HCT116 (cell line): ENCODE data around the gene VWA5B1. TPM values are rescaled to one million over a fixed set of nuclear protein-coding genes. Genes with fewer than 3 reads are reported as not detected.

Source experiments
- ATAC-seq: fragments of 200-7000 bp; cut with Tn5 transposase; 2 replicates; pipeline ENCODE4 v1.9.1; 2020; ENCODE audit warnings: mild to moderate bottlenecking, moderate library complexity
- BruUV-seq: library from RNA; stranded (reverse); fragments of 400-500 nt; replicated peaks from 2 replicates; lab custom pipeline; 2021; lab: Mats Ljungman, UMichigan
- CTCF ChIA-PET: fragments of 300-600 bp; sonication (Branson Sonifier 250); formaldehyde crosslinking; loops from one replicate; lab custom pipeline; 2021; ENCODE audit warnings: antibody characterized with exemption; lab: Charles Lee
- POLR2A ChIA-PET: fragments of 300-600, 350-600 bp; sonication (Branson Sonifier 250); formaldehyde crosslinking; loops from one replicate; lab custom pipeline; 2021; ENCODE audit warnings: antibody characterized with exemption; lab: Charles Lee
- RAD21 ChIA-PET, 2 experiments: fragments of 300-600 bp; sonication (Branson Sonifier 250); formaldehyde crosslinking; loops; one replicate each; lab custom pipeline; 2023; ENCODE audit warnings: low total read pairs in 2 of 2; ENCODE audit not compliant: uncharacterized antibody in 2 of 2, unreplicated experiment in 2 of 2, low non-redundant PET in 1 of 2; lab: Charles Lee
- DNase-seq: peaks from one replicate; pipeline ENCODE4 v3.0.0-alpha.2; 2010; ENCODE audit warnings: low read depth, low spot score
- H2AFZ ChIP-seq: fragments of 200-600 bp; shearing (Covaris generic), sonication (generic); 2 replicates; pipeline ENCODE4 v1.6.1; 2017; ENCODE audit warnings: low read depth, mixed run types, mixed read lengths, antibody characterized with exemption, low read length; ENCODE audit not compliant: poor library complexity, severe bottlenecking
- H3K27ac ChIP-seq: 2 replicates; pipeline ENCODE4 v1.5.1; 2012; ENCODE audit warnings: low read depth, low read length
- H3K27me3 ChIP-seq: fragments of 200-600 bp; sonication (generic); 2 replicates; pipeline ENCODE4 v1.6.1; 2016; ENCODE audit warnings: mixed run types, low read length, mixed read lengths; ENCODE audit not compliant: insufficient read depth
- H3K36me3 ChIP-seq, 2 experiments: fragments of 200-500 bp in 1 of 2; fragments of 200-600 bp in 1 of 2; sonication (Bioruptor generic) in 1 of 2; sonication (generic) in 1 of 2; 2 replicates each; pipeline versions ENCODE4 v1.5.1 to v1.6.1; 2014 to 2016; ENCODE audit warnings: low read length in 2 of 2, inconsistent platforms in 1 of 2, mixed read lengths in 1 of 2, mixed run types in 1 of 2; ENCODE audit not compliant: insufficient read depth in 2 of 2, control insufficient read depth in 1 of 2
- H3K4me1 ChIP-seq, 2 experiments: fragments of 200-600 bp in 1 of 2; sonication (generic) in 1 of 2; 2 replicates each; pipeline versions ENCODE4 v1.5.1 to v1.6.1; 2012 to 2017; ENCODE audit warnings: low read length in 2 of 2, inconsistent platforms in 1 of 2, mild to moderate bottlenecking in 1 of 2, mixed read lengths in 1 of 2, mixed run types in 1 of 2, moderate library complexity in 1 of 2; ENCODE audit not compliant: insufficient read depth in 2 of 2, control insufficient read depth in 1 of 2
- H3K4me2 ChIP-seq: fragments of 200-600 bp; sonication (generic); 2 replicates; pipeline ENCODE4 v1.6.1; 2017; ENCODE audit warnings: mixed run types, low read length, mixed read lengths
- H3K4me3 ChIP-seq, 2 experiments: fragments of 200-600 bp in 1 of 2; sonication (generic) in 1 of 2; replicated peaks in 1 of 2; 2 replicates each; pipeline ENCODE4 v1.5.1; 2011 to 2016; ENCODE audit warnings: low read length in 2 of 2, control low read depth in 1 of 2, low read depth in 1 of 2, mild to moderate bottlenecking in 1 of 2, mixed read lengths in 1 of 2, mixed run types in 1 of 2
- H3K79me2 ChIP-seq: fragments of 200-600 bp; sonication (generic); 2 replicates; pipeline ENCODE4 v1.6.1; 2017; ENCODE audit warnings: mild to moderate bottlenecking, mixed run types, low read length, moderate library complexity, mixed read lengths; ENCODE audit not compliant: insufficient read depth
- H3K9ac ChIP-seq: fragments of 200-600 bp; sonication (generic); 2 replicates; pipeline ENCODE4 v1.6.1; 2016; ENCODE audit warnings: low read length, mixed read lengths
- H3K9me2 ChIP-seq: fragments of 200-600 bp; sonication (generic), shearing (Covaris generic); 2 replicates; pipeline ENCODE4 v1.6.1; 2017; ENCODE audit warnings: mixed run types, mild to moderate bottlenecking, moderate library complexity; ENCODE audit not compliant: insufficient read depth
- H3K9me3 ChIP-seq, 2 experiments: fragments of 200-500 bp in 1 of 2; fragments of 200-600 bp in 1 of 2; sonication (Bioruptor generic) in 1 of 2; sonication (generic) in 1 of 2; 2 replicates each; pipeline ENCODE4 v1.6.1; 2014 to 2017; ENCODE audit warnings: low read length in 2 of 2, mixed read lengths in 2 of 2, inconsistent platforms in 1 of 2, low read depth in 1 of 2, mild to moderate bottlenecking in 1 of 2, mixed run types in 1 of 2, moderate library complexity in 1 of 2; ENCODE audit not compliant: control insufficient read depth in 1 of 2, insufficient read depth in 1 of 2
- H4K20me1 ChIP-seq: fragments of 200-600 bp; sonication (generic), shearing (Covaris generic); 2 replicates; pipeline ENCODE4 v1.6.1; 2017; ENCODE audit warnings: mixed run types, mild to moderate bottlenecking, moderate library complexity; ENCODE audit not compliant: insufficient read depth
- ATF3 ChIP-seq: IDR thresholded peaks from 2 replicates; pipeline ENCODE4 v1.6.1; 2012
- EGR1 ChIP-seq: IDR thresholded peaks from 2 replicates; pipeline ENCODE4 v1.6.1; 2012; ENCODE audit warnings: low read depth
- ELF1 ChIP-seq: IDR thresholded peaks from 2 replicates; pipeline ENCODE4 v1.6.1; 2012; ENCODE audit warnings: low read depth, borderline replicate concordance
- EZH2 ChIP-seq: fragments of 200-600 bp; sonication (generic); IDR thresholded peaks from 2 replicates; pipeline ENCODE4 v1.6.1; 2017; ENCODE audit warnings: antibody characterized with exemption, mixed run types
- EZH2phosphoT487 ChIP-seq: fragments of 200-600 bp; IDR thresholded peaks from 2 replicates; pipeline ENCODE4 v1.6.1; 2018; ENCODE audit warnings: antibody characterized with exemption, borderline replicate concordance
- FOSL1 ChIP-seq: IDR thresholded peaks from 2 replicates; pipeline ENCODE4 v1.6.1; 2012; ENCODE audit warnings: low read depth
- JUND ChIP-seq: IDR thresholded peaks from 2 replicates; pipeline ENCODE4 v1.6.1; 2012
- MAX ChIP-seq: IDR thresholded peaks from 2 replicates; pipeline ENCODE4 v1.6.1; 2012
- POLR2A ChIP-seq: IDR thresholded peaks from 2 replicates; pipeline ENCODE4 v1.7.0; 2011; ENCODE audit warnings: borderline replicate concordance; ENCODE audit not compliant: insufficient read depth, insufficient read length; ENCODE audit errors: extremely low read depth
- POLR2AphosphoS5 ChIP-seq: IDR thresholded peaks from 2 replicates; pipeline ENCODE4 v1.6.1; 2011; ENCODE audit warnings: mild to moderate bottlenecking, low read depth, low read length, moderate library complexity
- SIN3A ChIP-seq: IDR thresholded peaks from 2 replicates; pipeline ENCODE4 v1.6.1; 2012; ENCODE audit warnings: low read depth
- SP1 ChIP-seq: IDR thresholded peaks from 2 replicates; pipeline ENCODE4 v1.6.1; 2012; ENCODE audit warnings: low read depth
- SRF ChIP-seq: IDR thresholded peaks from 2 replicates; pipeline ENCODE4 v1.6.1; 2012; ENCODE audit warnings: low read depth
- YY1 ChIP-seq: IDR thresholded peaks from 2 replicates; pipeline ENCODE4 v1.6.1; 2011; ENCODE audit warnings: low read length, low read depth, moderate library complexity, mild to moderate bottlenecking; ENCODE audit not compliant: insufficient replicate concordance; ENCODE audit errors: extremely low read depth
- ZBTB33 ChIP-seq: IDR thresholded peaks from 2 replicates; pipeline ENCODE4 v1.6.1; 2011; ENCODE audit warnings: mild to moderate bottlenecking, low read length, moderate library complexity; ENCODE audit not compliant: insufficient replicate concordance; ENCODE audit errors: extremely low read depth
- ZFX ChIP-seq: fragments of 450-650 bp; IDR thresholded peaks from 2 replicates; pipeline ENCODE4 v1.6.1; 2017
- intact Hi-C: fragments of 100-400 bp; cut with micrococcal nuclease; formaldehyde crosslinking; loops from 2 replicates; pipeline ENCODE4 v1.10.0; 2022
- total RNA-seq: library from RNA; stranded (reverse); gene quantifications from one replicate; pipeline ENCODE4 v1.2.1, GENCODE V29; 2021; ENCODE audit not compliant: unreplicated experiment

The VWA5B1 gene
- total RNA-seq, 1 experiment from 2014 or later = not detected

- Histone ChIP-seq H3K4me3 (0 out of 4 replicates have a peak overlapping the region, but pooled peaks of 1 of the 2 experiments have one; percentile 18), H3K9ac (no peak overlapping the region), H3K27me3 (no peaks in the 10 kb centered on the region; the same call in 1 of the 2 replicates), H3K4me1 (peaks cover 4 to 9% of the 10 kb centered on the region in 2 experiments; a peak in 3 of 4 replicates), H3K9me2 (no peaks in the 10 kb centered on the region), H4K20me1 (no peaks in the 10 kb centered on the region), H3K79me2 (no peaks in the 10 kb centered on the region), H3K4me2 (peak overlapping the region; percentile 61), H2AFZ (peak overlapping the region; percentile 94), H3K27ac (no peak overlapping the region), H3K36me3 (no peaks in the 10 kb centered on the region), H3K9me3 (no peaks in the 10 kb centered on the region)
- TF ChIP-seq ATF3 (no peak), FOSL1 (peak; percentile 37; the same call in 1 of the 2 replicates), JUND (peak; percentile 46), ZBTB33 (no peak)
- ChIA-PET CTCF (interaction anchor here (1.6 kb wide), 1 partner anchor 43 kb away, joined by 4 read pairs; no protein-coding TSS in a partner anchor), POLR2A (no interaction called here), RAD21 (no interaction called here)
- BruUV-seq = no TSS peak
- ATAC-seq = peak; percentile 74
- intact Hi-C loops = no loop called here
- DNase-seq = no peak
Measured at GRCh38 chr1:20255666-20256065, 35.0 kb upstream of the VWA5B1 start.

- no peak for ATAC-seq
- intact Hi-C loops = no loop called here
- no TSS peak for BruUV-seq
- TF ChIP-seq YY1 (no peak), EZH2 (no peak), MAX (no peak), POLR2A (no peak), ATF3 (no peak), ZFX (no peak), SIN3A (no peak), EGR1 (no peak), SRF (no peak), POLR2AphosphoS5 (no peak), ELF1 (no peak), SP1 (no peak), EZH2phosphoT487 (no peak)
Measured at GRCh38 chr1:20259646-20260045, 31.0 kb upstream of the VWA5B1 start.

More at GRCh38 chr1:20259646-20260045, 31.0 kb upstream of the VWA5B1 start:
- Histone ChIP-seq H3K79me2 (no peaks in the 10 kb centered on the region), H3K4me2 (no peak overlapping the region), H3K4me1 (peaks cover 4 to 9% of the 10 kb centered on the region in 2 experiments; a peak in 3 of 4 replicates), H3K27me3 (no peaks in the 10 kb centered on the region; the same call in 1 of the 2 replicates), H4K20me1 (no peaks in the 10 kb centered on the region), H3K9me3 (no peaks in the 10 kb centered on the region), H2AFZ (no peak overlapping the region), H3K9me2 (no peaks in the 10 kb centered on the region), H3K36me3 (no peaks in the 10 kb centered on the region), H3K27ac (no peak overlapping the region), H3K4me3 (no peak overlapping the region), H3K9ac (no peak overlapping the region)
- ChIA-PET CTCF (no interaction called here), RAD21 (no interaction called here), POLR2A (no interaction called here)
- DNase-seq = no peak
